Measurements from ENCODE around the gene TXNL1. TPM values are rescaled to one million over a fixed set of nuclear protein-coding genes. Genes with fewer than 3 reads are reported as not detected.

The TXNL1 gene
- total RNA-seq, 1 experiment from 2014 or later: 131 TPM

DNA sequence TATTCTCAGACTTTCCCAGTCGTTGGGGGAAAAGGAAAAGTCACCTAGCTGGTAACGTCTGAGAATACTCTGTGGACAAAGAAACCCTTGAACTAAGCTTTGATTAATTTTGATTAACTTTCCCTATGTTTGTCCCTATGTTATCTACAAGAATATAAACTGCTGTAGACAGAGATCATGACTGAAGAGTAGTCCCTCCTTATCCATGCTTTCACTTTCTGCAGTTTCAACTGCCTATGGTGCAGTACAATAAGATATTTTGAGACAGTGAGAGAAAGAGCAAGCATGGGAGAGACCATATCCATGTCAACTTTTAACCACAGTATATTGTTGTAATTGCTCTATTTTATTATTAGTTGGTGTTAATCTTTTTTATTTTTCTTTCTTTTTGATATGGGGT lies 31.8 kb downstream of the TXNL1 start:
- ChIA-PET POLR2A (ENCODE audit: low non-redundant PET) (no interaction called here), CTCF (no interaction called here)
- Histone ChIP-seq H3K4me3 (ENCODE audit: low read depth, low read length, poor library complexity, severe bottlenecking) (no peak overlapping the region), H3K27ac (ENCODE audit: low read depth, low read length, poor library complexity, severe bottlenecking) (no peak overlapping the region), H3K27me3 (replicated peaks; ENCODE audit: insufficient read depth, low read depth, low read length, poor library complexity) (no peaks in the 10 kb centered on the region), H3K36me3 (ENCODE audit: insufficient read depth, low read length, poor library complexity, severe bottlenecking) (peaks cover 68% of the 10 kb centered on the region), H3K9me3 (ENCODE audit: low read depth, low read length, poor library complexity, severe bottlenecking) (no peaks in the 10 kb centered on the region), H3K4me1 (ENCODE audit: insufficient read depth, low read length, poor library complexity, severe bottlenecking) (no peaks in the 10 kb centered on the region)
- no peak for DNase-seq (ENCODE audit: low spot score)
- TF ChIP-seq, protein P1, sequence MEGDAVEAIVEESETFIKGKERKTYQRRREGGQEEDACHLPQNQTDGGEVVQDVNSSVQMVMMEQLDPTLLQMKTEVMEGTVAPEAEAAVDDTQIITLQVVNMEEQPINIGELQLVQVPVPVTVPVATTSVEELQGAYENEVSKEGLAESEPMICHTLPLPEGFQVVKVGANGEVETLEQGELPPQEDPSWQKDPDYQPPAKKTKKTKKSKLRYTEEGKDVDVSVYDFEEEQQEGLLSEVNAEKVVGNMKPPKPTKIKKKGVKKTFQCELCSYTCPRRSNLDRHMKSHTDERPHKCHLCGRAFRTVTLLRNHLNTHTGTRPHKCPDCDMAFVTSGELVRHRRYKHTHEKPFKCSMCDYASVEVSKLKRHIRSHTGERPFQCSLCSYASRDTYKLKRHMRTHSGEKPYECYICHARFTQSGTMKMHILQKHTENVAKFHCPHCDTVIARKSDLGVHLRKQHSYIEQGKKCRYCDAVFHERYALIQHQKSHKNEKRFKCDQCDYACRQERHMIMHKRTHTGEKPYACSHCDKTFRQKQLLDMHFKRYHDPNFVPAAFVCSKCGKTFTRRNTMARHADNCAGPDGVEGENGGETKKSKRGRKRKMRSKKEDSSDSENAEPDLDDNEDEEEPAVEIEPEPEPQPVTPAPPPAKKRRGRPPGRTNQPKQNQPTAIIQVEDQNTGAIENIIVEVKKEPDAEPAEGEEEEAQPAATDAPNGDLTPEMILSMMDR (conservative IDR thresholded peaks at IDR 0.05; ENCODE audit: low read depth, low read length): no peak
- TF ChIP-seq EZH2 (IDR thresholded peaks at IDR 0.05; ENCODE audit: borderline replicate concordance, low read depth, low read length, poor library complexity, severe bottlenecking): no peak
- BruUV-seq (replicated peaks): no TSS peak
- intact Hi-C loops (cut with micrococcal nuclease; ENCODE audit: unreplicated experiment): no loop called here

GRCh38 chr18:56598422-56598821 lies 40.0 kb downstream of the TXNL1 start:
- peaks cover 10% of the 10 kb centered on the region for H3K36me3 ChIP-seq (ENCODE audit: insufficient read depth, low read length, poor library complexity, severe bottlenecking)
- no peak for DNase-seq (ENCODE audit: low spot score)
- no peaks in the 10 kb centered on the region for H3K4me1 ChIP-seq (ENCODE audit: insufficient read depth, low read length, poor library complexity, severe bottlenecking)
- no TSS peak for BruUV-seq (replicated peaks)
- H3K4me3 ChIP-seq (ENCODE audit: low read depth, low read length, poor library complexity, severe bottlenecking): no peak overlapping the region
- no peaks in the 10 kb centered on the region for H3K9me3 ChIP-seq (ENCODE audit: low read depth, low read length, poor library complexity, severe bottlenecking)
- TF ChIP-seq, protein P1 (conservative IDR thresholded peaks at IDR 0.05; ENCODE audit: low read depth, low read length): no peak
- TF ChIP-seq EZH2 (IDR thresholded peaks at IDR 0.05; ENCODE audit: borderline replicate concordance, low read depth, low read length, poor library complexity, severe bottlenecking): no peak
- POLR2A ChIA-PET (ENCODE audit: low non-redundant PET): no interaction called here
- no peak overlapping the region for H3K27ac ChIP-seq (ENCODE audit: low read depth, low read length, poor library complexity, severe bottlenecking)
- CTCF ChIA-PET: interaction anchor here (0.6 kb wide), 1 partner anchor 528 kb away, joined by 3 read pairs; no protein-coding TSS in a partner anchor
- no peaks in the 10 kb centered on the region for H3K27me3 ChIP-seq (replicated peaks; ENCODE audit: insufficient read depth, low read depth, low read length, poor library complexity)
- intact Hi-C loops (cut with micrococcal nuclease; ENCODE audit: unreplicated experiment): no loop called here

DNA sequence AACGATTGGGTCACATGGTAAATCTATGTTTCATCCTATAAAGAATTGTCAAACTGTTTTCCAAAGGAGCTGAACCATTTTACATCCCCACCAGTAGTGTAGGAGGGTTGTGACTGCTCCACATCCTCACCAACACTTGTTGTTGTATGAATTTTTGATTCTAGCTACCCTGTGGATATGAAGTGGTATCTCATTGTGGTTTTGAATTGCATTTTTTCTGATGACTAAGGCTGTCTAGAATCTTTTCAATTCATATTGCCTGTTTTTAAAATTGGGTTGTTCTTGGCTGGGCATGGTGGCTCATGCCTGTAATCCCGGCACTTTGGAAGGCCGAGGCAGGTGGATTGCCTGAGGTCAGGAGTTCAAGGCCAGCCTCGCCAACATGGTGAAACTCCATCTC lies 44.5 kb downstream of the TXNL1 start:
- no peak for DNase-seq (ENCODE audit: low spot score)
- no peak for TF ChIP-seq EZH2 (IDR thresholded peaks at IDR 0.05; ENCODE audit: borderline replicate concordance, low read depth, low read length, poor library complexity, severe bottlenecking)
- TF ChIP-seq, protein P1 (conservative IDR thresholded peaks at IDR 0.05; ENCODE audit: low read depth, low read length): no peak
- Histone ChIP-seq H3K27me3 (replicated peaks; ENCODE audit: insufficient read depth, low read depth, low read length, poor library complexity) (no peaks in the 10 kb centered on the region), H3K9me3 (ENCODE audit: low read depth, low read length, poor library complexity, severe bottlenecking) (no peaks in the 10 kb centered on the region), H3K27ac (ENCODE audit: low read depth, low read length, poor library complexity, severe bottlenecking) (no peak overlapping the region), H3K4me3 (ENCODE audit: low read depth, low read length, poor library complexity, severe bottlenecking) (no peak overlapping the region), H3K4me1 (ENCODE audit: insufficient read depth, low read length, poor library complexity, severe bottlenecking) (no peaks in the 10 kb centered on the region), H3K36me3 (ENCODE audit: insufficient read depth, low read length, poor library complexity, severe bottlenecking) (no peaks in the 10 kb centered on the region)
- ChIA-PET CTCF (no interaction called here), POLR2A (ENCODE audit: low non-redundant PET) (no interaction called here)
- intact Hi-C loops (cut with micrococcal nuclease; ENCODE audit: unreplicated experiment): no loop called here
- no TSS peak for BruUV-seq (replicated peaks)
